GM19035 (cell line): ENCODE data around the gene SMG6.
A peak's percentile ranks its signal among the peaks of the same experiment; 100 is the strongest.
"Not testable (repeated sequence)": the region's sequence is repeated elsewhere in the genome, so short reads cannot be mapped to it uniquely, and the experiment has no call there.

Source experiments
- ATAC-seq: cut with Tn5 transposase; IDR thresholded peaks from one replicate; pipeline ENCODE4 v1.9.1; 2021; ENCODE audit not compliant: unreplicated experiment

SMG6 gene

GRCh38 chr17:2264067-2264860 is 39.3 kb downstream of the SMG6 start:
- ATAC-seq, result no peak

GRCh38 chr17:2263183-2264066 is 40.2 kb downstream of the SMG6 start:
- no peak for ATAC-seq

- ATAC-seq, result no peak
Measured at GRCh38 chr17:2262135-2262587, 41.4 kb downstream of the SMG6 start.

- peak; percentile 81 for ATAC-seq
Measured at GRCh38 chr17:2259769-2260536, 43.6 kb downstream of the SMG6 start.

GRCh38 chr17:2258830-2259229 is 44.8 kb downstream of the SMG6 start:
- ATAC-seq, result not testable (repeated sequence)

- ATAC-seq, result peak; percentile 85
Measured at GRCh38 chr17:2253768-2254406, 49.7 kb downstream of the SMG6 start.

- no peak for ATAC-seq
Measured at GRCh38 chr17:2253362-2253761, 50.2 kb downstream of the SMG6 start.

- ATAC-seq, result no peak
Measured at GRCh38 chr17:2251098-2251497, 52.5 kb downstream of the SMG6 start.

GRCh38 chr17:2250140-2251095 is 53.2 kb downstream of the SMG6 start:
- ATAC-seq, result no peak

- no peak for ATAC-seq
Measured at GRCh38 chr17:2247005-2247404, 56.6 kb downstream of the SMG6 start.

GRCh38 chr17:2244545-2245525 is 58.8 kb downstream of the SMG6 start:
- no peak for ATAC-seq

GRCh38 chr17:2243953-2244352 is 59.6 kb downstream of the SMG6 start:
- ATAC-seq, result no peak

GRCh38 chr17:2241823-2242222 is 61.8 kb downstream of the SMG6 start:
- ATAC-seq, result no peak

- ATAC-seq, result no peak
Measured at GRCh38 chr17:2240541-2240940, 63.0 kb downstream of the SMG6 start.

GRCh38 chr17:2239882-2240430 is 63.6 kb downstream of the SMG6 start:
- peak; percentile 75 for ATAC-seq

- no peak for ATAC-seq
Measured at GRCh38 chr17:2239170-2239551, 64.4 kb downstream of the SMG6 start.

- no peak for ATAC-seq
Measured at GRCh38 chr17:2238432-2239169, 65.0 kb downstream of the SMG6 start.
